ENCODE results near the gene RIT2. TPM values are rescaled to one million over a fixed set of nuclear protein-coding genes. Genes with fewer than 3 reads are reported as not detected.

The RIT2 gene
- total RNA-seq, 2 donors from 2014 or later = not detected

- intact Hi-C loops (cut with DNase I) = no loop called here
- Histone ChIP-seq H3K4me1 (no peaks in the 10 kb centered on the region), H3K27ac (no peak overlapping the region), H3K9ac (ENCODE audit: low read depth in 2 of 2, low read length in 2 of 2) (no peak overlapping the region), H3K9me3 (no peaks in the 10 kb centered on the region), H3K27me3 (no peaks in the 10 kb centered on the region), H3K4me3 (no peak overlapping the region), H3K36me3 (no peaks in the 10 kb centered on the region)
- no peak for TF ChIP-seq CTCF (IDR thresholded peaks at IDR 0.05)
- no peak for DNase-seq
Observed at GRCh38 chr18:43092539-43092938, 22.9 kb downstream of the RIT2 start.

GRCh38 chr18:43081396-43081795 is 34.1 kb downstream of the RIT2 start:
- intact Hi-C loops (cut with DNase I) = no loop called here
- Histone ChIP-seq H3K4me3 (no peak overlapping the region), H3K27ac (no peak overlapping the region), H3K27me3 (no peaks in the 10 kb centered on the region), H3K9ac (ENCODE audit: low read depth in 2 of 2, low read length in 2 of 2) (no peak overlapping the region), H3K9me3 (no peaks in the 10 kb centered on the region), H3K36me3 (no peaks in the 10 kb centered on the region), H3K4me1 (no peaks in the 10 kb centered on the region)
- DNase-seq = no peak
- no peak for TF ChIP-seq CTCF (IDR thresholded peaks at IDR 0.05)

- intact Hi-C loops (cut with DNase I) = no loop called here
- Histone ChIP-seq H3K36me3 (no peaks in the 10 kb centered on the region), H3K4me3 (no peak overlapping the region), H3K27ac (no peak overlapping the region), H3K27me3 (no peaks in the 10 kb centered on the region), H3K4me1 (no peaks in the 10 kb centered on the region), H3K9me3 (no peaks in the 10 kb centered on the region), H3K9ac (ENCODE audit: low read depth in 2 of 2, low read length in 2 of 2) (no peak overlapping the region)
- no peak for TF ChIP-seq CTCF (IDR thresholded peaks at IDR 0.05)
- no peak for DNase-seq
Observed at GRCh38 chr18:43080671-43081070, 34.8 kb downstream of the RIT2 start.

GRCh38 chr18:43079422-43079821 is 36.1 kb downstream of the RIT2 start:
- H3K9me3 ChIP-seq = no peaks in the 10 kb centered on the region
- H3K36me3 ChIP-seq = no peaks in the 10 kb centered on the region
- no peak overlapping the region for H3K9ac ChIP-seq (ENCODE audit: low read depth in 2 of 2, low read length in 2 of 2)
- no peaks in the 10 kb centered on the region for H3K27me3 ChIP-seq
- no peak overlapping the region for H3K27ac ChIP-seq
- TF ChIP-seq CTCF (IDR thresholded peaks at IDR 0.05) = no peak
- no peak overlapping the region for H3K4me3 ChIP-seq
- intact Hi-C loops (cut with DNase I) = no loop called here
- no peak for DNase-seq
- H3K4me1 ChIP-seq = no peaks in the 10 kb centered on the region

GRCh38 chr18:43078478-43079092 is 36.9 kb downstream of the RIT2 start:
- H3K27me3 ChIP-seq = no peaks in the 10 kb centered on the region

More at GRCh38 chr18:43078478-43079092, 36.9 kb downstream of the RIT2 start:
- no peak overlapping the region for H3K27ac ChIP-seq
- H3K4me3 ChIP-seq = no peak overlapping the region
- TF ChIP-seq CTCF (IDR thresholded peaks at IDR 0.05) = no peak
- no peaks in the 10 kb centered on the region for H3K9me3 ChIP-seq
- no peaks in the 10 kb centered on the region for H3K36me3 ChIP-seq
- intact Hi-C loops (cut with DNase I) = no loop called here
- no peaks in the 10 kb centered on the region for H3K4me1 ChIP-seq
- no peak for DNase-seq
- H3K9ac ChIP-seq (ENCODE audit: low read depth in 2 of 2, low read length in 2 of 2) = no peak overlapping the region

All from colonic mucosa (tissue), 4 donors.